GM12878 (cell line): ENCODE results near the gene MAP7.

ENCODE experiments used
- EZH2 ChIP-seq: IDR thresholded peaks from 2 replicates; pipeline ENCODE4 v1.6.1; 2012; ENCODE audit warnings: low read depth, mild to moderate bottlenecking, control low read depth, inconsistent platforms, low read length, borderline replicate concordance; ENCODE audit not compliant: control insufficient read depth
- MXI1 ChIP-seq: fragments of 150-350 bp; IDR thresholded peaks from 2 replicates; pipeline ENCODE4 v1.6.1; 2011; ENCODE audit warnings: low read depth, mild to moderate bottlenecking, inconsistent platforms, low read length, improper control_type of control experiment

GRCh38 chr6:136429264-136430065 lies 120.8 kb downstream of the MAP7 start:
- TF ChIP-seq MXI1: no peak
- TF ChIP-seq EZH2: no peak
